ENCODE data around the gene ZNF835.

DNA sequence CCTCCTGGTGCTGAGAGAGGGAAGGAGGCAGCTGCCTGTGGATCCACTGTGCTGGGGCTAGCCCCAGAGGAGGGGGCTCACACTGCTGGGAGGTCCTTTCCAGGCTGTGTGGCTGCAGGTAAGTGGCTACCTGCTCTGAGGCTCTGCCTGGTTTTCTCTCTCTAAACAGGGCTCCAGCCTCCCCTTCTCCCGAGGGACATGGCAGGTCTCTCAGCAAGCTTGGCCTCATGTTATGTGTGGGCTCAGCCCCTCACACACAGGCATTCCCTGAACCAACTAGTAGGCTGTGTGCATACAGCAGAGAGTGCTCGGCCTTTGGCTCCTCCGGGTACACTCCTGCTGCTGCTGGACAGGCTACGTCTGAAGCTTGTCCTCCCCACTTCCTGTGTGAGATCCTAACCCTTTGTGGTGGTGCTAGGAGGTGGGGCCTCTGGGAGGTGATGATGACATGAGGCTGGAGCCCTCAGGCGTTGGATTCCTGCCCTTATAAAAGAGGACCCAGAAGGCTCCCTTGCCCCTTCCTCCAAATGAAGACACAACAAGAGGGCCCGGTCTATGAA lies 4.2 kb downstream of the ZNF835 start:
- TF ChIP-seq, protein P1, sequence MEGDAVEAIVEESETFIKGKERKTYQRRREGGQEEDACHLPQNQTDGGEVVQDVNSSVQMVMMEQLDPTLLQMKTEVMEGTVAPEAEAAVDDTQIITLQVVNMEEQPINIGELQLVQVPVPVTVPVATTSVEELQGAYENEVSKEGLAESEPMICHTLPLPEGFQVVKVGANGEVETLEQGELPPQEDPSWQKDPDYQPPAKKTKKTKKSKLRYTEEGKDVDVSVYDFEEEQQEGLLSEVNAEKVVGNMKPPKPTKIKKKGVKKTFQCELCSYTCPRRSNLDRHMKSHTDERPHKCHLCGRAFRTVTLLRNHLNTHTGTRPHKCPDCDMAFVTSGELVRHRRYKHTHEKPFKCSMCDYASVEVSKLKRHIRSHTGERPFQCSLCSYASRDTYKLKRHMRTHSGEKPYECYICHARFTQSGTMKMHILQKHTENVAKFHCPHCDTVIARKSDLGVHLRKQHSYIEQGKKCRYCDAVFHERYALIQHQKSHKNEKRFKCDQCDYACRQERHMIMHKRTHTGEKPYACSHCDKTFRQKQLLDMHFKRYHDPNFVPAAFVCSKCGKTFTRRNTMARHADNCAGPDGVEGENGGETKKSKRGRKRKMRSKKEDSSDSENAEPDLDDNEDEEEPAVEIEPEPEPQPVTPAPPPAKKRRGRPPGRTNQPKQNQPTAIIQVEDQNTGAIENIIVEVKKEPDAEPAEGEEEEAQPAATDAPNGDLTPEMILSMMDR (conservative IDR thresholded peaks at IDR 0.05; ENCODE audit: low read depth, low read length): no peak
- TF ChIP-seq EZH2 (IDR thresholded peaks at IDR 0.05; ENCODE audit: borderline replicate concordance, low read depth, low read length, poor library complexity, severe bottlenecking): no peak
